GF-D8 (cell line): ENCODE data around the gene KATNAL1.
"Not testable (repeated sequence)": the region's sequence is repeated elsewhere in the genome, so short reads cannot be mapped to it uniquely, and the experiment has no call there.

Source experiments
- DNase-seq: peaks from one replicate; lab custom pipeline; 2025; lab: John Stamatoyannopoulos, UW

Gene KATNAL1

DNA sequence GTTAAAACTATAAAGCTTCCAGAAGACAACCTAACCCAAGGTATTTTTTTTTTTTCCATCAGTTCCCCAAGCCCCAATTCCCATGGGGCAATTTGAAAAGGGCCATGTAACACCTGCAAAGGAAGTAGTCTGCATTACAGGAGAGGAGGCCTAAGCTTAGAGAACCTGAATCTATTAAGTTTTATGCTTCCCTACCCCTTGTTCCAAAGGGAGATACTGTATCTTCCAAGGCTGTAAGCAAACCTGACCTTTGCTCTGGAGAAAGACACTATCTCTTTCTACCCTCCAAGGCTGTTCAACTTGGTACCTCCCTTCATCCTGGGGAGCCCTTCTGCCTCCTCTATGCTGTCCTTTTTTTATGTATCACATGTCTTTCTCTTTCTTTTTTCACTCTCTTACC lies 15.0 kb downstream of the KATNAL1 start:
- no peak for DNase-seq

GRCh38 chr13:30290812-30291436 lies 16.4 kb downstream of the KATNAL1 start:
- DNase-seq = no peak

GRCh38 chr13:30289533-30289932 lies 17.8 kb downstream of the KATNAL1 start:
- no peak for DNase-seq

GRCh38 chr13:30286059-30286458 lies 21.3 kb downstream of the KATNAL1 start:
- not testable (repeated sequence) for DNase-seq

GRCh38 chr13:30276178-30276577 lies 31.2 kb downstream of the KATNAL1 start:
- DNase-seq = no peak

- DNase-seq = no peak
Measured at GRCh38 chr13:30274083-30274482, 33.3 kb downstream of the KATNAL1 start.

DNA sequence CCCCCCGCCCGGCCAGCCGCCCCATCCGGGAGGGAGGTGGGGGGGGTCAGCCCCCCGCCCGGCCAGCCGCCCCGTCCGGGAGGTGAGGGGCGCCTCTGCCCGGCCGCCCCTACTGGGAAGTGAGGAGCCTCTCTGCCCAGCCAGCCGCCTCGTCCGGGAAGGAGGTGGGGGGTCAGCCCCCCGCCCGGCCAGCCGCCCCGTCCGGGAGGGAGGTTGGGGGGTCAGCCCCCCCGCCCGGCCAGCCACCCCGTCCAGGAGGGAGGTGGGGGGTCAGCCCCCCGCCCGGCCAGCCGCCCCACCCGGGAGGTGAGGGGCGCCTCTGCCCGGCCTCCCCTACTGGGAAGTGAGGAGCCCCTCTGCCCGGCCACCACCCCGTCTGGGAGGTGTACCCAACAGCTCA lies 37.3 kb downstream of the KATNAL1 start:
- DNase-seq = not testable (repeated sequence)

DNA sequence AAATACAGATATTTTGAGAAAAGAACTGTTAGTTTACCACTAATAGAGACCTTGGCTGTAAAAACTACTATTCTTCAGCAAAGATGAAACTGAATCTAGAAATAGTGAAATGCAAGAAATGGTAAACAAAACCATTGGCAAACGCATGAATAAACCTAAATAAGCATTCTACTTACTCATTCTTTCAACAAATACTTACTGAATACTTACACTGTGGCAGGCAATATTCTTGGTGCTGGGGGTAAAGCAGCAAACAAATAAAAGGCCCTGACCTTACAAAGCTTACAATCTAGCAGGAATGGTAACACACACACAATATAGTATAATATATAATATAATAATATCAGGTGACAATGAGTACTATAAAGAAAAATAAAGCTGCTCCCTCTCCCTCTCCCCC lies 38.7 kb downstream of the KATNAL1 start:
- DNase-seq = no peak

- DNase-seq = no peak
Measured at GRCh38 chr13:30266756-30267155, 40.6 kb downstream of the KATNAL1 start.

DNA sequence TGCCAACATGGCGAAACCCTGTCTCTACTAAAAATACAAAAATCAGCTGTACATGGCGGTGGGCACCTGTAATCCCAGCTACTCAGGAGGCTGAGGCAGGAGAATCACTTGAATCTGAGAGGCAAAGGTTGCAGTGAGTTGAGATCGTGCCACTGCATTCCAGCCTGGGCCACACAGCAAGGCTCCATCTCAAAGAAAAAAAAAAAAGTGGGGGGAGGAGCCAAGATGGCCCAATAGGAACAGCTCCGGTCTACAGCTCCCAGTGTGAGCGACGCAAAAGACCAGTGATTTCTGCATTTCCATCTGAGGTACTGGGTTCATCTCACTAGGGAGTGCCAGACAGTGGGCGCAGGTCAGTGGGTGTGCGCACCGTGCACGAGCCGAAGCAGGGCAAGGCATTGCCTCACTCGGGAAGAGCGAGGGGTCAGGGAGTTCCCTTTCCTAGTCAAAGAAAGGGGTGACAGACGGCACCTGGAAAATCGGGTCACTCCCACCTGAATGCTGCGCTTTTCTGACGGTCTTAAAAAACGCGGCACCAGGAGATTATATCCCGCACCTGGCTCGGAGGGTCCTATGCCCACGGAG lies 48.1 kb downstream of the KATNAL1 start:
- not testable (repeated sequence) for DNase-seq

GRCh38 chr13:30257468-30258099 lies 49.8 kb downstream of the KATNAL1 start:
- DNase-seq = no peak

- DNase-seq = no peak
Measured at GRCh38 chr13:30256713-30257467, 50.5 kb downstream of the KATNAL1 start.

GRCh38 chr13:30255696-30256095 lies 51.7 kb downstream of the KATNAL1 start:
- no peak for DNase-seq

GRCh38 chr13:30253830-30254229 lies 53.5 kb downstream of the KATNAL1 start:
- DNase-seq = no peak

DNA sequence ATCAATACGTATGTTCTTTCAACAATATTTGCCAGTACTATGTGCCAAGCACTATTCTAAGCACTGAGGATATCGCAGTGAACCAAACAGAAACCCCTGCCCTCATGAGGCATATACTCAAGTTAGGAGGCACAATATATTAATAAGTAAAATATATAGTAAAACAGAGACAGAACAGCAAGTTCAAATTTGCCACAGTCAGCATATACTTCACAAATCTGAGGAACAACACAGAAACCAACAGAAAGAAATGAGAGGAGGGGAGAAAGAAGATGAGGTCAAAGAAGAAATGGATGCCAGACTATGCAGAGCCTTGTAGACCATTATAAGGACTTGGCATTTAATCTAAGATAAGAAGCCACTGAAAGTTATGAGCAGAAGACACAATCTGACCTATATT lies 59.9 kb downstream of the KATNAL1 start:
- no peak for DNase-seq

DNA sequence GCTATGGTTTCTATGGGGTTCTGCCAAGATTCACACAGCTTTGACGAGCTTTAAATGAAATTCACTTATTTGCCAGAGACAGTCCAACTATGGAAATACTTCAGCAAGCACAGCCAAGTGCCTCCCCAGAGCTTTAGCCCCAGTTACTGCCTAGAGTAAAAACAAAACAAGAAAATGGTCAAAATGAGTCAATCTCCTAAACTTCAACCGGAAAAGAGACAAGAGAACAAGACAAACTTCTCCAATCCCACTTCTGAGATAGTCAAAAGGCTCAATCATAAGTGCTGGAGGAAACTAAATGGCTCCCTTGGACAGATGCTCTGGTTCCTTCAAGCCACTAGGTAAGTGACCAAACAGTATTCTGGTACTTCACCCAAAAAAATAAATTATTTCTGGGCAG lies 65.8 kb downstream of the KATNAL1 start:
- DNase-seq = no peak

GRCh38 chr13:30240608-30241007 lies 66.7 kb downstream of the KATNAL1 start:
- no peak for DNase-seq

GRCh38 chr13:30235216-30235615 lies 72.1 kb downstream of the KATNAL1 start:
- DNase-seq = no peak

- DNase-seq = no peak
Measured at GRCh38 chr13:30234619-30235162, 72.7 kb downstream of the KATNAL1 start.

- DNase-seq = no peak
Measured at GRCh38 chr13:30224732-30225131, 82.6 kb downstream of the KATNAL1 start.

DNA sequence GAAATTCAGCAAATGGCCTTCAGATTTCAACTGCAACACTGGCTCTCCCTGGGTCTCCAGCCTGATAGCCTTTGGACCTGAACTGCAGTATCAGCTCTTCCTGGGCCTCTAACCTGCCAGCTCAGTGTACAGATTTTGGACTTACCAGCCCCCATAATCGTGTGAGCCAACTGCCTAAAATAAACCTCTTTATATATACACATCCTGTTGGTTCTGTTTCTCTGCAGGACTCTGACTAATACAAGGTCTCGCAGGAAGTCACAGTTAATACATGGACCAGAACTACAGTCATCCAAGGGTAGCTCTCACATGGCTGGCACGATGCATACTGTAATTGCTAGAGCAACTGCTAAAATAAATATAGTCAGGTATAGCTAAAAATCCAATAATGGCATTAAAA lies 85.1 kb downstream of the KATNAL1 start:
- DNase-seq = no peak

DNA sequence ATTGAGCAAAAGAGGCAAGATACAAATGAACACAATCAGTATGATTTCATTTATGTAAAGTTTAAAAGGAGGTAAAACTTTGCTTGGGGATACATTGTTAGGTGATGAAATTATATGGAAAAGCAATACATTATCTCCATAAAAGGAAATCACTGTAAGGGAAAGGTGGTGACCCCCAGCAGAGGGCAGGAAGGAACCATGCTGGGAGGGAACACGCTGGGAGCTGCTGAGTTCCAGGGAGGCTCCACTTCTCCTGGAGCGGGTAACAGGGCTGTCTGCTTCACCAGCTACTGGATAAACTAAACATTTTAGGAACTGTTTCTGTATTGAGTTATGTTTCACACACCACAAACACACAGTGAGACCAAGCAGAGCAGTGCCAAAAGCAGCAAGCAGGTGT lies 91.2 kb downstream of the KATNAL1 start:
- DNase-seq = no peak

- no peak for DNase-seq
Measured at GRCh38 chr13:30212256-30212655, 95.1 kb downstream of the KATNAL1 start.
